HepG2 (cell line): Measurements from ENCODE around the gene CDC27. TPM values are rescaled to one million over a fixed set of nuclear protein-coding genes. Genes with fewer than 3 reads are reported as not detected.

Source experiments
- NR1H2 ChIP-seq: sonication (generic); formaldehyde crosslinking; IDR thresholded peaks from 2 replicates; pipeline ENCODE4 v1.8.1; 2022; ENCODE audit warnings: low read depth, missing genetic modification reagents, borderline replicate concordance
- PHF5A ChIP-seq: IDR thresholded peaks from one replicate; pipeline ENCODE4 v1.6.1; 2018; ENCODE audit warnings: low read depth, missing genetic modification reagents; ENCODE audit not compliant: unreplicated experiment
- TOPORS ChIP-seq: sonication (generic); formaldehyde crosslinking; IDR thresholded peaks from 2 replicates; pipeline ENCODE4 v1.8.0; 2023; ENCODE audit warnings: mild to moderate bottlenecking, missing genetic modification reagents
- polyA plus RNA-seq, 8 experiments: library from polyadenylated mRNA; depleted of rRNA in 3 of 8; stranded (reverse) in 7 of 8; unstranded in 1 of 8; fragments of >200 nt; fragmentation: Illumina TruSeq in 4 of 8; extraction: Trizol in 4 of 8; gene quantifications; 2 replicates each; pipeline versions ENCODE4 v1.2.1 to v1.2.3, GENCODE V29; 2011 to 2016; ENCODE audit warnings: low read depth in 4 of 8, missing spikeins in 1 of 8, mixed read lengths in 1 of 8; ENCODE audit not compliant: insufficient read depth in 1 of 8
- total RNA-seq, 5 experiments: library from RNA; depleted of rRNA; stranded (reverse); fragments of >200 nt; fragmentation: Illumina TruSeq; extraction: Trizol; gene quantifications; 2 replicates each; pipeline ENCODE4 v1.2.3, GENCODE V29; 2016; ENCODE audit warnings: low read depth in 1 of 5
- TF ChIP-seq, protein P1 (sequence below): sonication (generic); formaldehyde crosslinking; IDR thresholded peaks from 2 replicates; pipeline ENCODE4 v1.4.0; 2020; ENCODE audit warnings: missing genetic modification reagents, borderline replicate concordance
- TF ChIP-seq, protein P2 (sequence below): sonication (generic); formaldehyde crosslinking; IDR thresholded peaks from 2 replicates; pipeline ENCODE4 v1.4.0; 2020; ENCODE audit warnings: missing genetic modification reagents
- TF ChIP-seq, protein P3 (sequence below): IDR thresholded peaks from 2 replicates; pipeline ENCODE4 v1.6.1; 2016; ENCODE audit warnings: low read depth
- TF ChIP-seq, protein P4 (sequence below): sonication (generic); formaldehyde crosslinking; IDR thresholded peaks from 2 replicates; pipeline ENCODE4 v1.5.0; 2020; ENCODE audit warnings: mild to moderate bottlenecking, missing genetic modification reagents, borderline replicate concordance
- TF ChIP-seq, protein P5 (sequence below): sonication (generic); formaldehyde crosslinking; IDR thresholded peaks from 2 replicates; pipeline ENCODE4 v1.5.0; 2020; ENCODE audit warnings: missing genetic modification reagents
- TF ChIP-seq, protein P6 (sequence below): sonication (generic); formaldehyde crosslinking; IDR thresholded peaks from 2 replicates; pipeline ENCODE4 v1.4.0; 2020; ENCODE audit warnings: low read depth, mild to moderate bottlenecking, missing genetic modification reagents
- TF ChIP-seq, protein P7 (sequence below): sonication (generic); formaldehyde crosslinking; IDR thresholded peaks from 2 replicates; pipeline ENCODE4 v1.5.1; 2020; ENCODE audit warnings: missing genetic modification reagents, mild to moderate bottlenecking, borderline replicate concordance

The CDC27 gene
- total and polyA plus RNA-seq, 2 of the 13 experiments (the other 11 are each of a cell fraction or from before 2014, with no cell fraction given): 80.7 to 102 TPM

DNA sequence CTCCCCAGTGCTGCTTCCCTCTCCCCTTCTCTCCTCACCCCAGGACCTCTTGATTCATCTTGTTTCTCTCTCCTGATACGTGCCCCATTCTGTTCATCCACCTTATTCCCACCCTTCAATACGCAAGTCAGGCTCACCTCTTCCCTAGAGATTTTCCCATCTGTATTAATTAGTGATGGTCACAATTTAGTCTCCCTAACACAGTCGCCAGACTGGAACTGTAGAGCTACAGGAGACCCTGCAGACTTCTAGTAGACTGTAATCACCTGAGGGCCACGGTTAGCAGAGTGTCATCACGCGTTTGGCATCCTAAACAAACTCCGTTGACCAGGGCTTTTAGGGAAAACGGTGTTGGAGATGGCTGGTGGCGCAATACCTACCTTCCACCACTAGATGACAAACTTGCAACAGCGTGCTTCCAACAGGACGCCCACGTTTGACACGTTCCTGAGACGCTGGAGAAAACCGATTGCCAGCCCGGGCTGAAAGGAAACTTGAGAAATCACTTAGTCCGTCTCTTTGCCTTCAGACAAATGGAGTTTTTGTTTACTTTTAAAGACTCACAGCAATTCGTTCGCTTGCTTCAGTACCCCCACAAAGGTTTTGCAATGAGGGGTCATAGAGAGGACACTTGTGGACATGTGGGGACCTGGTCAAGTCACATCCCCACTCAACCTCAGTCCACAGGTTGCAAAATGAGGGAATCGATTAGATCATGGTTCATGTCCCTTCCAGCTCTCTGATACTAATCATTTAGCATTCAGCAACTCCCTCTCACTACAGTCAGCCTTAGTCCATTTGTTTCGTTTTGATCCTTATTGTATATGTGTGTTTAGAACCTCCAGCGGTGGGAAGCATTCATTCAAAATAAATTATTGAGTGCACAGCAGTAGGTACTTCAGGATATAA, 40.7 kb upstream of the CDC27 start (continued):
- TF ChIP-seq, protein P1, sequence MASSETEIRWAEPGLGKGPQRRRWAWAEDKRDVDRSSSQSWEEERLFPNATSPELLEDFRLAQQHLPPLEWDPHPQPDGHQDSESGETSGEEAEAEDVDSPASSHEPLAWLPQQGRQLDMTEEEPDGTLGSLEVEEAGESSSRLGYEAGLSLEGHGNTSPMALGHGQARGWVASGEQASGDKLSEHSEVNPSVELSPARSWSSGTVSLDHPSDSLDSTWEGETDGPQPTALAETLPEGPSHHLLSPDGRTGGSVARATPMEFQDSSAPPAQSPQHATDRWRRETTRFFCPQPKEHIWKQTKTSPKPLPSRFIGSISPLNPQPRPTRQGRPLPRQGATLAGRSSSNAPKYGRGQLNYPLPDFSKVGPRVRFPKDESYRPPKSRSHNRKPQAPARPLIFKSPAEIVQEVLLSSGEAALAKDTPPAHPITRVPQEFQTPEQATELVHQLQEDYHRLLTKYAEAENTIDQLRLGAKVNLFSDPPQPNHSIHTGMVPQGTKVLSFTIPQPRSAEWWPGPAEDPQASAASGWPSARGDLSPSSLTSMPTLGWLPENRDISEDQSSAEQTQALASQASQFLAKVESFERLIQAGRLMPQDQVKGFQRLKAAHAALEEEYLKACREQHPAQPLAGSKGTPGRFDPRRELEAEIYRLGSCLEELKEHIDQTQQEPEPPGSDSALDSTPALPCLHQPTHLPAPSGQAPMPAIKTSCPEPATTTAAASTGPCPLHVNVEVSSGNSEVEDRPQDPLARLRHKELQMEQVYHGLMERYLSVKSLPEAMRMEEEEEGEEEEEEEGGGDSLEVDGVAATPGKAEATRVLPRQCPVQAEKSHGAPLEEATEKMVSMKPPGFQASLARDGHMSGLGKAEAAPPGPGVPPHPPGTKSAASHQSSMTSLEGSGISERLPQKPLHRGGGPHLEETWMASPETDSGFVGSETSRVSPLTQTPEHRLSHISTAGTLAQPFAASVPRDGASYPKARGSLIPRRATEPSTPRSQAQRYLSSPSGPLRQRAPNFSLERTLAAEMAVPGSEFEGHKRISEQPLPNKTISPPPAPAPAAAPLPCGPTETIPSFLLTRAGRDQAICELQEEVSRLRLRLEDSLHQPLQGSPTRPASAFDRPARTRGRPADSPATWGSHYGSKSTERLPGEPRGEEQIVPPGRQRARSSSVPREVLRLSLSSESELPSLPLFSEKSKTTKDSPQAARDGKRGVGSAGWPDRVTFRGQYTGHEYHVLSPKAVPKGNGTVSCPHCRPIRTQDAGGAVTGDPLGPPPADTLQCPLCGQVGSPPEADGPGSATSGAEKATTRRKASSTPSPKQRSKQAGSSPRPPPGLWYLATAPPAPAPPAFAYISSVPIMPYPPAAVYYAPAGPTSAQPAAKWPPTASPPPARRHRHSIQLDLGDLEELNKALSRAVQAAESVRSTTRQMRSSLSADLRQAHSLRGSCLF: no peak
- TF ChIP-seq, protein P2, sequence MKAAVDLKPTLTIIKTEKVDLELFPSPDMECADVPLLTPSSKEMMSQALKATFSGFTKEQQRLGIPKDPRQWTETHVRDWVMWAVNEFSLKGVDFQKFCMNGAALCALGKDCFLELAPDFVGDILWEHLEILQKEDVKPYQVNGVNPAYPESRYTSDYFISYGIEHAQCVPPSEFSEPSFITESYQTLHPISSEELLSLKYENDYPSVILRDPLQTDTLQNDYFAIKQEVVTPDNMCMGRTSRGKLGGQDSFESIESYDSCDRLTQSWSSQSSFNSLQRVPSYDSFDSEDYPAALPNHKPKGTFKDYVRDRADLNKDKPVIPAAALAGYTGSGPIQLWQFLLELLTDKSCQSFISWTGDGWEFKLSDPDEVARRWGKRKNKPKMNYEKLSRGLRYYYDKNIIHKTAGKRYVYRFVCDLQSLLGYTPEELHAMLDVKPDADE (CRISPR knock-in tag): no peak
- TF ChIP-seq, protein P3, sequence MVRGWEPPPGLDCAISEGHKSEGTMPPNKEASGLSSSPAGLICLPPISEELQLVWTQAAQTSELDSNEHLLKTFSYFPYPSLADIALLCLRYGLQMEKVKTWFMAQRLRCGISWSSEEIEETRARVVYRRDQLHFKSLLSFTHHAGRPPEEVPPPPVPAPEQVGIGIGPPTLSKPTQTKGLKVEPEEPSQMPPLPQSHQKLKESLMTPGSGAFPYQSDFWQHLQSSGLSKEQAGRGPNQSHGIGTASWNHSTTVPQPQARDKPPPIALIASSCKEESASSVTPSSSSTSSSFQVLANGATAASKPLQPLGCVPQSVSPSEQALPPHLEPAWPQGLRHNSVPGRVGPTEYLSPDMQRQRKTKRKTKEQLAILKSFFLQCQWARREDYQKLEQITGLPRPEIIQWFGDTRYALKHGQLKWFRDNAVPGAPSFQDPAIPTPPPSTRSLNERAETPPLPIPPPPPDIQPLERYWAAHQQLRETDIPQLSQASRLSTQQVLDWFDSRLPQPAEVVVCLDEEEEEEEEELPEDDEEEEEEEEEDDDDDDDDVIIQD (CRISPR knock-in tag): peak; percentile 62; the same call in 1 of the 2 replicates
- no peak for TF ChIP-seq PHF5A
- TF ChIP-seq, protein P4, sequence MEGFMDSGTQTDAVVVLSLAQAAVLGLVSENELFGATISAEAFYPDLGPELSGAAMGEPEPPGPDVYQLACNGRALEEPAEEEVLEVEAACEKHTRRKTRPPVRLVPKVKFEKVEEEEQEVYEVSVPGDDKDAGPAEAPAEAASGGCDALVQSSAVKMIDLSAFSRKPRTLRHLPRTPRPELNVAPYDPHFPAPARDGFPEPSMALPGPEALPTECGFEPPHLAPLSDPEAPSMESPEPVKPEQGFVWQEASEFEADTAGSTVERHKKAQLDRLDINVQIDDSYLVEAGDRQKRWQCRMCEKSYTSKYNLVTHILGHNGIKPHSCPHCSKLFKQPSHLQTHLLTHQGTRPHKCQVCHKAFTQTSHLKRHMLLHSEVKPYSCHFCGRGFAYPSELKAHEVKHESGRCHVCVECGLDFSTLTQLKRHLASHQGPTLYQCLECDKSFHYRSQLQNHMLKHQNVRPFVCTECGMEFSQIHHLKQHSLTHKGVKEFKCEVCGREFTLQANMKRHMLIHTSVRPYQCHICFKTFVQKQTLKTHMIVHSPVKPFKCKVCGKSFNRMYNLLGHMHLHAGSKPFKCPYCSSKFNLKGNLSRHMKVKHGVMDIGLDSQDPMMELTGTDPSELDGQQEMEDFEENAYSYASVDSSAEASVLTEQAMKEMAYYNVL: 0 out of 2 replicates have a peak, but pooled peaks have one; percentile 44
- TF ChIP-seq, protein P5, sequence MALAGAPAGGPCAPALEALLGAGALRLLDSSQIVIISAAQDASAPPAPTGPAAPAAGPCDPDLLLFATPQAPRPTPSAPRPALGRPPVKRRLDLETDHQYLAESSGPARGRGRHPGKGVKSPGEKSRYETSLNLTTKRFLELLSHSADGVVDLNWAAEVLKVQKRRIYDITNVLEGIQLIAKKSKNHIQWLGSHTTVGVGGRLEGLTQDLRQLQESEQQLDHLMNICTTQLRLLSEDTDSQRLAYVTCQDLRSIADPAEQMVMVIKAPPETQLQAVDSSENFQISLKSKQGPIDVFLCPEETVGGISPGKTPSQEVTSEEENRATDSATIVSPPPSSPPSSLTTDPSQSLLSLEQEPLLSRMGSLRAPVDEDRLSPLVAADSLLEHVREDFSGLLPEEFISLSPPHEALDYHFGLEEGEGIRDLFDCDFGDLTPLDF: no peak
- TF ChIP-seq, protein P6, sequence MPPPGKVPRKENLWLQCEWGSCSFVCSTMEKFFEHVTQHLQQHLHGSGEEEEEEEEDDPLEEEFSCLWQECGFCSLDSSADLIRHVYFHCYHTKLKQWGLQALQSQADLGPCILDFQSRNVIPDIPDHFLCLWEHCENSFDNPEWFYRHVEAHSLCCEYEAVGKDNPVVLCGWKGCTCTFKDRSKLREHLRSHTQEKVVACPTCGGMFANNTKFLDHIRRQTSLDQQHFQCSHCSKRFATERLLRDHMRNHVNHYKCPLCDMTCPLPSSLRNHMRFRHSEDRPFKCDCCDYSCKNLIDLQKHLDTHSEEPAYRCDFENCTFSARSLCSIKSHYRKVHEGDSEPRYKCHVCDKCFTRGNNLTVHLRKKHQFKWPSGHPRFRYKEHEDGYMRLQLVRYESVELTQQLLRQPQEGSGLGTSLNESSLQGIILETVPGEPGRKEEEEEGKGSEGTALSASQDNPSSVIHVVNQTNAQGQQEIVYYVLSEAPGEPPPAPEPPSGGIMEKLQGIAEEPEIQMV (CRISPR knock-in tag): peak; percentile 52; the same call in 1 of the 2 replicates
- TF ChIP-seq, protein P7, sequence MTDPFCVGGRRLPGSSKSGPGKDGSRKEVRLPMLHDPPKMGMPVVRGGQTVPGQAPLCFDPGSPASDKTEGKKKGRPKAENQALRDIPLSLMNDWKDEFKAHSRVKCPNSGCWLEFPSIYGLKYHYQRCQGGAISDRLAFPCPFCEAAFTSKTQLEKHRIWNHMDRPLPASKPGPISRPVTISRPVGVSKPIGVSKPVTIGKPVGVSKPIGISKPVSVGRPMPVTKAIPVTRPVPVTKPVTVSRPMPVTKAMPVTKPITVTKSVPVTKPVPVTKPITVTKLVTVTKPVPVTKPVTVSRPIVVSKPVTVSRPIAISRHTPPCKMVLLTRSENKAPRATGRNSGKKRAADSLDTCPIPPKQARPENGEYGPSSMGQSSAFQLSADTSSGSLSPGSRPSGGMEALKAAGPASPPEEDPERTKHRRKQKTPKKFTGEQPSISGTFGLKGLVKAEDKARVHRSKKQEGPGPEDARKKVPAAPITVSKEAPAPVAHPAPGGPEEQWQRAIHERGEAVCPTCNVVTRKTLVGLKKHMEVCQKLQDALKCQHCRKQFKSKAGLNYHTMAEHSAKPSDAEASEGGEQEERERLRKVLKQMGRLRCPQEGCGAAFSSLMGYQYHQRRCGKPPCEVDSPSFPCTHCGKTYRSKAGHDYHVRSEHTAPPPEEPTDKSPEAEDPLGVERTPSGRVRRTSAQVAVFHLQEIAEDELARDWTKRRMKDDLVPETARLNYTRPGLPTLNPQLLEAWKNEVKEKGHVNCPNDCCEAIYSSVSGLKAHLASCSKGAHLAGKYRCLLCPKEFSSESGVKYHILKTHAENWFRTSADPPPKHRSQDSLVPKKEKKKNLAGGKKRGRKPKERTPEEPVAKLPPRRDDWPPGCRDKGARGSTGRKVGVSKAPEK (CRISPR knock-in tag): peak; percentile 65; the same call in 1 of the 2 replicates
- TF ChIP-seq TOPORS (CRISPR knock-in tag): 0 out of 2 replicates have a peak, but pooled peaks have one; percentile 34
- no peak for TF ChIP-seq NR1H2
